Left ventricle myocardium inferior (tissue), 1 donor: Measurements from ENCODE around the gene OPCML. TPM values are rescaled to one million over a fixed set of nuclear protein-coding genes. Genes with fewer than 3 reads are reported as not detected.

Source experiments
- DNase-seq: peaks from one replicate; pipeline ENCODE4 v3.0.0-alpha.2; 2020
- H3K27ac ChIP-seq: fragments of 200-600 bp; replicated peaks from 2 replicates; pipeline ENCODE4 v1.8.0; 2021
- H3K27me3 ChIP-seq: fragments of 200-600 bp; 2 replicates; pipeline ENCODE4 v1.8.0; 2021; ENCODE audit warnings: low read depth
- H3K36me3 ChIP-seq: fragments of 200-600 bp; 2 replicates; pipeline ENCODE4 v1.8.0; 2021
- H3K4me1 ChIP-seq: fragments of 200-600 bp; 2 replicates; pipeline ENCODE4 v1.8.0; 2021
- H3K4me3 ChIP-seq: fragments of 200-600 bp; 2 replicates; pipeline ENCODE4 v1.8.0; 2021; ENCODE audit warnings: mild to moderate bottlenecking, moderate library complexity
- H3K9me3 ChIP-seq: fragments of 200-600 bp; replicated peaks from 2 replicates; pipeline ENCODE4 v1.8.0; 2021
- intact Hi-C: fragments of 100-400 bp; cut with micrococcal nuclease; formaldehyde crosslinking; loops from one replicate; pipeline ENCODE4 v1.11.0; 2022
- total RNA-seq: library from RNA; stranded (reverse); fragmentation: NEBNext Ultra II Directional; extraction: Animal tissue kit (Norgen Biotek cat#: 25700); gene quantifications from one replicate; pipeline ENCODE4 v1.2.1, GENCODE V29; 2021
- TF ChIP-seq, protein P1 (sequence below): fragments of 200-600 bp; IDR thresholded peaks from 2 replicates; pipeline ENCODE4 v1.8.0; 2021; ENCODE audit warnings: antibody characterized with exemption, mild to moderate bottlenecking, borderline replicate concordance
- donor health status: DM: no; HTN: yes; CAD: no; lungs with severe emphysema.

Gene OPCML
- total RNA-seq, 1 donor from 2014 or later = 0.63 TPM

DNA sequence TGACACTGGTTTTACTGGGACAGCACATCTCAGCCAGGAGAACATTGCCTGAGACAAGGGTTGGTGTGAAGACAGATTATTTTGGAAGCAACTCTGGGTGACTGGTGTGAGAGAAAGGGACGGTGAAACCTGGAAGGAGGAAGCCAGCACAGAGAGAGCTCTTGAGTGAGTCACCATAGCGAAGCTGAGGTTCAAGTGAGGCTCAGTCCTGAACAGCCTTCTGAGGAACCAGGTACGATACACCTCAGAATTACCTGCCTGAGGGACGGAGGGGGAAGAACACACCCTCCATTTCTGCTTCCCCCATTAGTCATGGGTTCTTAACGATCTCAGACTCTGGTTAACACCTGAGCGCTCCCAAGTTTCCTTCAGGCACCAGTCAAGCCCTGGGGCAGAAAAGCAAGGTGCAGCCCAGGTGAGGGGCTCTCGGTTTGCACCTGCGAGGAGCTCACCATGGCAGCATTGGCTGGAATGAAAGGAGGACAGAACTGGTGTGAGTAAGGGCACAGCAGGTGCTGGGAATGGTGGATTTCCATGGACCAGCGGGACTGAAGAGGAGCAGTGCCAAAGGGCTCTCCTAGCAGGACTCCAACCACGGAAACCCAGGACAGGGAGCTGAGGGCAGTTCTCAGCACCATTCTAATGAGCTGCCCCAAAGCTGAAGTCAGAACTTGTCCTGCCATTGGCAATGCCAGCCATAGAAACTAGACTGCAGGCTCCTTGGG, 459.3 kb downstream of the OPCML start:
- Histone ChIP-seq H3K36me3 (no peaks in the 10 kb centered on the region), H3K9me3 (no peaks in the 10 kb centered on the region), H3K27me3 (peaks cover 85% of the 10 kb centered on the region), H3K4me1 (no peaks in the 10 kb centered on the region), H3K4me3 (no peak overlapping the region), H3K27ac (no peak overlapping the region)
- intact Hi-C loops = no loop called here
- DNase-seq = no peak
- TF ChIP-seq, protein P1, sequence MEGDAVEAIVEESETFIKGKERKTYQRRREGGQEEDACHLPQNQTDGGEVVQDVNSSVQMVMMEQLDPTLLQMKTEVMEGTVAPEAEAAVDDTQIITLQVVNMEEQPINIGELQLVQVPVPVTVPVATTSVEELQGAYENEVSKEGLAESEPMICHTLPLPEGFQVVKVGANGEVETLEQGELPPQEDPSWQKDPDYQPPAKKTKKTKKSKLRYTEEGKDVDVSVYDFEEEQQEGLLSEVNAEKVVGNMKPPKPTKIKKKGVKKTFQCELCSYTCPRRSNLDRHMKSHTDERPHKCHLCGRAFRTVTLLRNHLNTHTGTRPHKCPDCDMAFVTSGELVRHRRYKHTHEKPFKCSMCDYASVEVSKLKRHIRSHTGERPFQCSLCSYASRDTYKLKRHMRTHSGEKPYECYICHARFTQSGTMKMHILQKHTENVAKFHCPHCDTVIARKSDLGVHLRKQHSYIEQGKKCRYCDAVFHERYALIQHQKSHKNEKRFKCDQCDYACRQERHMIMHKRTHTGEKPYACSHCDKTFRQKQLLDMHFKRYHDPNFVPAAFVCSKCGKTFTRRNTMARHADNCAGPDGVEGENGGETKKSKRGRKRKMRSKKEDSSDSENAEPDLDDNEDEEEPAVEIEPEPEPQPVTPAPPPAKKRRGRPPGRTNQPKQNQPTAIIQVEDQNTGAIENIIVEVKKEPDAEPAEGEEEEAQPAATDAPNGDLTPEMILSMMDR = no peak

DNA sequence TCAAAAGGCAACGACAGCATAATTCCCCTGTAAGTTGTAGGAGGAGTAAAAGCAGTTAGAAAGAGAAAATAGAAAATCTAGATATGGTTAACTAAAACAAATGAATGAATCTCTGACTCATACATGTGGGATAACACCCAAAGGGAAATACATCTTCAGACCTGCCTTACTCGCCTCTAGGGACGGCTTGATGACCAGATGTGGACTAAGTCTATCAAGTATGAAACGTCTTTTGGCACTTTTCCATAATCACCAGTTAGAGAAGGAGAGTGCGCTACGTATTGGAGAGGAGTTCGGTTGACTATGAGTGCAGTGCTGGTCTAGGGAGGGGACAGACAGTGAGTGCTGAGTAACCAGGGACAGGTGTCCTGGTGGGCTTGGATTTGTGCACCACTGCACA, 459.9 kb downstream of the OPCML start:
- DNase-seq = no peak
- H3K9me3 ChIP-seq = no peaks in the 10 kb centered on the region
- intact Hi-C loops = no loop called here
- TF ChIP-seq, protein P1 = no peak
- H3K27ac ChIP-seq = no peak overlapping the region
- peaks cover 78% of the 10 kb centered on the region for H3K27me3 ChIP-seq
- H3K4me1 ChIP-seq = no peaks in the 10 kb centered on the region
- no peaks in the 10 kb centered on the region for H3K36me3 ChIP-seq
- no peak overlapping the region for H3K4me3 ChIP-seq

DNA sequence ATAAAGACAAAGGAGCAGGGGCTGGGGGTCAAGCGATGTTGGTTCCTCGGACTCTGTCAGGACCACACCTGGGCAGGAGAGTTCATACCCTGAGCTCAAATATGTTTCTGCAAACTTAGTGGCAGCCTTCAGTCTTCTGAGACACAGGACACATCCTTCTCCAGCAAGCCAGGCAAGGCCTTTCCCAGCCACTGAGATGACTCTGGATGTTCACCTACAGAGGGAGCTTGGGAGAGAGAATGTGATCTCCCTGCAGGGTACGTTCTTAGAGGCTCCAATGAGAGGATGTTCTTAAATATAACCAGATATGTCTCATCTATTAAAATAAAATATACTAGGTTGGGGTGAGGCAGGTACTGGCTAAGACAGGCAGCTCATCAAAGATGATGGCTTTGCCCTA, 461.5 kb downstream of the OPCML start:
- TF ChIP-seq, protein P1 = no peak

DNA sequence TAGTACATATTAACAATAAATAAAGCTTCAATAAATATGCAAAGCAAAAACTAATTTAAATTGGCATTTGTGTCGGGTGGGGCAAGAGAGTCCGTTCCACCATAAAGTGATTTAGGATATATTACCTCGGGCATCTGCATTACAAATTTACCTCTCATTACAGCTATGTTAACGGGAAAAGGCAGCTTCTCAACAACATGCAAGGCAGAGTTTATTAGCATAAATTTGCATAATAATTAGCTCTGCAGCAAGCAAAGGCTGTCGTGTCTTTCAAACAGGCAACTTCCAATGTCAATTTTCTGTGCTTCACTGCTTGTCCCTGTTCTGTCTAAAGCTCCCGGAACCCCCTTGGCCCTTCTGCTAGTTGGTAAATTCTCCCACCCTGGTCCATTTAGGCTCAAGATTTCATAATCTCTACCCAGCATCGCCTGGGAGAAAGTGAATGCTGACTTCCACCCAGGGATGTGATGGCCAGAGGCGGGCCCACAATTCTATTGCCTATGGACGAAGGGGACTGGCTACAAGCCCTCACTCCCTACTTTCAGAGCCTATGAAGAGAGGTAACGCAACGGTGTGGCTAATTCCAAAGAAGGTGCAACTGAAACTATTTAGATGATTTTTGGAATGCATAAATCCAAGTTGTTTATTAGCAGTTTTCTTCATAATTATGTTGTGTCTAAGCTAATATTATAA, 462.1 kb downstream of the OPCML start:
- Histone ChIP-seq H3K27ac (no peak overlapping the region), H3K27me3 (peaks cover 56% of the 10 kb centered on the region), H3K36me3 (no peaks in the 10 kb centered on the region), H3K4me3 (no peak overlapping the region), H3K4me1 (no peaks in the 10 kb centered on the region), H3K9me3 (no peaks in the 10 kb centered on the region)
- TF ChIP-seq, protein P1 = no peak
- intact Hi-C loops = no loop called here
- DNase-seq = no peak

More for the DNA sequence above, 461.5 kb downstream of the OPCML start:
- Histone ChIP-seq H3K27me3 (peaks cover 62% of the 10 kb centered on the region), H3K27ac (no peak overlapping the region), H3K36me3 (no peaks in the 10 kb centered on the region), H3K4me3 (no peak overlapping the region), H3K9me3 (no peaks in the 10 kb centered on the region), H3K4me1 (no peaks in the 10 kb centered on the region)
- intact Hi-C loops = no loop called here
- no peak for DNase-seq

DNA sequence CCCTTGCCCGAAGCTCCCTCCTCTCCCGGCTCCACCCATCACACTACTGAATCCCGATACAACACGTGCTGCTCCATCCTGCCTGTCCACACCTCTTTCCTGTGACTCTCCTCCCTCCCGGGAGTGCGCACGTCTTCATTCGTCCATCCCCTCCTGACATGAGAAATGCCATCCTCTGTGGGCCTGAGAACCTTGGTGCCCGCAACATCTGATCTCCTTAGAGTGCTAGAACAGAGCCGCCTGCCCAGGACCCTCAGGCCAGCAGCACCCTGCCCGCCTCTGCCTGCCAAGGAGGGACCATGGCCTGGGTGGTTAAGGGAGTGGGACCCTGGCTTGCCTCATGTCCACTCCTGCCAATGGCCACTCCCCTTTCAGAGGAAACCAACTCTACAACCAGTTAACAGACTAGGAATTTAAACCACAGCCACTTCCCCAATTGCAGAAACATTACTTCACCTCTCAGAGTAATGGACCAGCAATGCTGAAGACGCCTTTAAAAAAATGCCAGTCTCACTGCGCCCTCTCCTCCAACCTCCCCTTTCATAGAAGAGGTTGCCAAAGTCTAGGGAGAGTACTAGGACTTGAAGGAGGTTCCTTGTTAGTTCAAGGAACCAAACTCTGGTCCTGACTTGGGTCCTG, 466.3 kb downstream of the OPCML start:
- intact Hi-C loops = no loop called here
- DNase-seq = no peak
- TF ChIP-seq, protein P1 = no peak

More for the DNA sequence above, 466.3 kb downstream of the OPCML start:
- Histone ChIP-seq H3K27me3 (peaks cover 36% of the 10 kb centered on the region), H3K4me3 (no peak overlapping the region), H3K9me3 (no peaks in the 10 kb centered on the region), H3K4me1 (peaks cover 15% of the 10 kb centered on the region), H3K27ac (no peak overlapping the region), H3K36me3 (no peaks in the 10 kb centered on the region)
